Stimulated activated CD8-positive, alpha-beta memory T cell treated with anti-CD3 and anti-CD28 coated beads, Interleukin-2, amount 100 ng/mL, for 48 hours (primary cell): ENCODE data around the gene UBE2QL1.

ENCODE experiments used
- DNase-seq, 2 donors: peaks; one replicate each; pipeline ENCODE4 v3.0.0-alpha.2; 2020; ENCODE audit warnings: low read depth in 2 of 2

The UBE2QL1 gene, protein sequence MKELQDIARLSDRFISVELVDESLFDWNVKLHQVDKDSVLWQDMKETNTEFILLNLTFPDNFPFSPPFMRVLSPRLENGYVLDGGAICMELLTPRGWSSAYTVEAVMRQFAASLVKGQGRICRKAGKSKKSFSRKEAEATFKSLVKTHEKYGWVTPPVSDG

DNA sequence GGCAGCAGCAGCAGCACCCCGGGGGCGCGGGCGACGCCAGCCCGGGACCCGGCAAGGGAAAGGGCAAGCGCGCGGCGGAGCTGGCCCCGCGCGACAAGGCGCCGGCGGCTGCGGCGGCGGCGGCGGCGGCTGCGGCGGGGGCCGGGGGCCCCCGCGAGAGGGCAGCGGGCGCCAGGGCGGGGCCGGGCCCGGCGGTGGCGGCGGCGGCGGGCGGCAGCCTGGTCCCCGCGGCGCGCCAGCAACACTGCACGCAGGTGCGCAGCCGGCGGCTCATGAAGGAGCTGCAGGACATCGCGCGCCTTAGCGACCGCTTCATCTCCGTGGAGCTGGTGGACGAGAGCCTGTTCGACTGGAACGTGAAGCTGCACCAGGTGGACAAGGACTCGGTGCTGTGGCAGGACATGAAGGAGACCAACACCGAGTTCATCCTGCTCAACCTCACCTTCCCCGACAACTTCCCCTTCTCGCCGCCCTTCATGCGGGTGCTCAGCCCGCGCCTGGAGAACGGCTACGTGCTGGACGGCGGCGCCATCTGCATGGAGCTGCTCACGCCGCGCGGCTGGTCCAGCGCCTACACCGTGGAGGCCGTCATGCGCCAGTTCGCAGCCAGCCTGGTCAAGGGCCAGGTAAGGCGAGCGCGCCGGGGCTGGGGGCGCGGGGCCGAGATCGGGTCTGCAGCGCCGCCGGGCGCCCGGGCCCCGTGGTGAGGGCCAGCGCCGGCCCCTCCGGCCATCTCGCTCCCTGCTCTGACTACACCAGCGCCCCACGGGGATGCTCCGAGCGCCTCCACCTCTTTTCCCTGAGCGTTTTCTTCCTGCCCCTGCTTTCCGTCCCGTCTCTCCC is at the start of gene UBE2QL1:
UBE2QL1 (plus strand) TSS at position 238 of the 843 bp plus-strand sequence; CDS start at position 273, 35 bp downstream.
- DNase-seq: no peak

DNA sequence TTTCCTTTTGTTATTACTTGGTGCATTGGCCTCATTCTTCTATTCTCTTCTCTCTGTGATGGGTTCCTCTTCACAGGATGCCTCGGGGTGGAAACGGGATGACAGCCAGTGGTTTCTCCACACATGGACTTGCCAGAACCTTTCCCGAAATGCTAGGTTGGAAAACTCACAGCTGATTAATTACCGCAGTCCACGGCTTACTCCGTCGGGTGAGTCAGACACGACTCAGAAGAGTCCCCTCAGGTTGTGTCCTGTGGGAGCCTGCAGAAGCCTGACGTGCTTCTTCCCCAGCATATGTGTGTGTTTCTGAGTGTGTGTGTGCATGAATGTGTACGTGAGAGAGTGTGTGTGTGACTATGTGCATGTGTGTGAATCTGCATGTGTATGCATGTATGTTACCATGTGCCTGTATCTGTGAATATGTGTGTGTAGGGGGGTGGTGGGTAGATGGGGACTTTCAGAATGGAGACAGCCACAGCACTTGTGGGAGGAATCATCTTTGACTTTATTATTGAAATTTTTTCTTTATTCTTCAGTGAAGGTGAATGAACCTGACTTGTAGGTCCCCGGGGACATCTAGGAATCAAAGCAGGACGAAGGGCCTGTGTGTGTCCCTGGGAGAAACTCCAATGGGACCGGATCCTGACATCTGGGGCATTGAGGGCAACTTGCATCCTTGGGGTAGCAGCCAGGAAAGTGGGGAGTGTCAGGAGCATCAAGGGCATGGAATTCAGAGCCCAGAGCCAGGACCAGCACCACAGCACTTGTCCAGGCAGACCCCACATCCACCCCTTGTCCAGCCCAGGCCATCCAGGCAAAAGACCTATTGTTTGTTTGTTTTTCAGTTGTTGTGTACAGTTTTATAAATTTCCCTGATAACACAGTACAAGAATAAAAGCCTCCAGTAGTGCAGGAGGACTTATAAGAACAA is 48.4 kb upstream of the UBE2QL1 start:
- no peak for DNase-seq

DNA sequence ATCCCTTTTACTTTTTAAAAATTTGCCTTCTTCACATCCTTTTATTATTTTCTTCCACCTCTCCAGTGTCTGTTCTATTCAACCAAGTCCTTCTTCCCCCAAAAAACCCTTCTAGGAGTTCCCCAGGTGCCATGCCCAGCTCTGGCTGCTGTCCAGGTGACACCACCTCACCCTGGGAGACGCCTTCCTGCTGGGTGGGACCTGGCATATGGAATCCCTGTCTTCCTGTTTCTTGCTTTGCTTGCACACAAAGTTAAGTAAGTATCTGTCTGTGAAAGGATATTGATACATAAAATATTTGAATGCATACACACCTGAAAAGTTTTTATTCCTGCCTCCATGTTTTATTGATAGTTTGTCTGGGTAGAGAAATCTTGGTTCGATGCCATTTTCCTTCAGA is 47.2 kb upstream of the UBE2QL1 start:
- no peak for DNase-seq

DNA sequence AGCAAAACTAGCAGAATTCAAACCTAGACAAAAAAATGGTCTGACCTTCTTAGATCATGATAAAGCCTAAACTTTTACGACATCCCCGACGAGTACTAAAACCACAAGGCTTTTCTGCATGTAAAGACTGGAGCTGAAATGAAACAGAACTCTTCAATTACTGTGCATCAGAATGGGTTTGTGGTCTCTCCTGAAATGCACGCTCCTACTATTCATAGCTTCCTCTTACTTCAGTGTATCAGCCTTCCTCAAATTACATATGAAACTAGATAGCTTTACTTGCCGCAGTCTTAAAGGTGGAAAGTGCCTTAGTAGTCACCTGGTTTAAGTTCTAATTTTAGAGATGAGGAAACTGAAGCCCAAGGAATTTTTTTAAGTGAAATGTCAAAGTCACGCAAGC is 45.7 kb upstream of the UBE2QL1 start:
- no peak for DNase-seq

DNA sequence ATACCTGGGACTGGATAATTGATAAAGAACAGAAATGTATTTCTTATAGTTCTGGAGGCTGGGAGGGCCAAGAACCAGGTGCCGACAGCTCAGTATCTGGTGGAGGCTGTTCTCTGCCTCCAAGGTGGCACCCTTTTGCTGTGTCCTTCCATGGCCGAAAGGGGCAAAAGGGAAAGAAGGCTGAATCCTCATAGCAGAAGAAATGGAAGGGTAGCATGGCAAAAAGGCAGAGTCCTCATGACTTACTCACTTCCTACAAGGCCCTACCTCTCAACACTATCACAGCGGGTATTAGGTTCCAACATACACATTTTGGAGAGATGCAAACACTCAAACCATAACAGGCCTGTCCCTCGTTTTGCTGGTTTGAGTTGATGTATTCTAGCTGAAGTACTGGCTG is 45.2 kb upstream of the UBE2QL1 start:
- no peak for DNase-seq

DNA sequence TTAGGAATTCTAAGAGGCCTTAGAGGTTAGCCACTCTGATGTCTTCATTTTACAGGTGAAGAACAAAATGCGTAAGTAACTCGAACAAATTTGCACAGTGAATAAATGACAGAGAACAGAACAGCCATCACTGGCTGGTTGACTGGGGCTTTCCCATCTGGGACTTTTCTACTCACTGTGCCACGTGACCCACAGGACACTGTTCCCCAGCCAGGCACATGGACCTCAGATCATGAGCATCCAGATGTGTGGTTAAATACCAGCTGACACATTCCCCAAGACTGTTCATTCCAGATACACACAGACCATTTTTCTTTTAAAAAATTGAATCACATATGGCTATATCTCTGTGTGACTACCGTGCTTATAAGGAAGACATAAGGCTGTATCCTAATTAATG is 44.5 kb upstream of the UBE2QL1 start:
- DNase-seq: no peak

DNA sequence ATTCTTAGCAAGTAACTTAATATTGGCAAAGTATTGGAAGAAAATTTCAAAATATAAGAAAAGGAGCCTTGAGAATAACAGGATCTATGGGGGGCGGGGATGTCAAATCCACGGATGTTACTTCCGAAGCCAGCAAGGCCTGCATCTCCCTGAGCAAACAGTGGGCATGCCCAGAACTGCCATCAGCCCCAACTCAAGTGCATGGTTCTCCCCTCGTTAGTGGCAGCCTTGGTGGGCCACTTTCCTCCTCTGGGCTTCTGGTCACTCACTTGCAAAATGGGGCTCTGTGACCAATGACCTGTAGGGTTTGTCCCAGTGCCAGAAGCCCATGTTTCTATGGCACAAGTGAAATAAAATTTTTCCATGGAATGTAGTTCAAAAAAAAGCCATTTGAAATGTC is 43.1 kb upstream of the UBE2QL1 start:
- no peak for DNase-seq

DNA sequence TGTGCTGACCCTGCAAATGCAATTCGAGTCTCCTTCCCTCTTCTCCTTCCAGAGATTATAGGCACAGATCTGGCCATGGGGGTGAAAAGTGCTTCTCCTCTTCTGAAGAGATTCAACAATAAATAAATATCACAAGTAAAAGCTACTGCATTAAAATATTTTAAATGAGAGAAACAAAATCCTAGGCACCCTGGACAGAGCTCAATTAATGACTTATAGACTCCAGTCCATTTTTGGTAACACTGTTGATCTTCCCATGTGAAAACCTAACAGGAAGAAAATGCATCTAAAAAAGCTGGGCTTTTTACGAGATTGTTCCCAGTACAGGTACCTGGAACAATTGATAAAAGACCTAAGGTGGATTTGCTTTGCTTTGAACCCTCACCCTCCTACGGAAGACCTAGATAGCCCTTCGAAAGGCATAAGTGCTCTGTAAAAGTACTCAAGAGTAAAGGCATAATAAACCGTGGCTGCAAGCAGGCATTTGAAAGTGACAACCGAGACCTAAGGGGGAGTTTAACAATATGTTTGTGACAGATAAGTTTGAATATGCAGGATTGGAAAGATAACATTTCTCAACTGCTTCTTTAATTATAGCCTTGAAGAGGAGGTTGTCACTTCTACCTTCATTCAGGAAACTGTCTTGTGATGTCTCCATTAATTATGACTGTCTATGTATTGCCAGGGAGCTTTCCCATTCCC is 41.0 kb upstream of the UBE2QL1 start:
- no peak for DNase-seq

DNA sequence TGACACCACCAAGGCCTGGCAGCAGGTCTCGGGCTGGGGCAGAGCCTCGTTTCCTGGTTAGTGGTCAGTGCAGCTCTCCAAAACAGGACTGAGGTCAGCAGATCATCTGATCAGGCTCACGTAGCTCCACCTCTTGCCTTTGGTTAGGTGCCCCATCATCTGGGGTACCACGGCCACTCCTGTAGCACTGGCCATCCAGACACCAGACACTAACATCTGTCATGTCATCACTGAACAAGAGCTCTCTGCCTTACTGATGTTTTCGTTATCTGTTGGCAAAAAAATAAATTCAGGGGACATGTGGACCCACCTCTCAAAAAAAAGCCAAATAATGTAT is 40.4 kb upstream of the UBE2QL1 start:
- no peak for DNase-seq

DNA sequence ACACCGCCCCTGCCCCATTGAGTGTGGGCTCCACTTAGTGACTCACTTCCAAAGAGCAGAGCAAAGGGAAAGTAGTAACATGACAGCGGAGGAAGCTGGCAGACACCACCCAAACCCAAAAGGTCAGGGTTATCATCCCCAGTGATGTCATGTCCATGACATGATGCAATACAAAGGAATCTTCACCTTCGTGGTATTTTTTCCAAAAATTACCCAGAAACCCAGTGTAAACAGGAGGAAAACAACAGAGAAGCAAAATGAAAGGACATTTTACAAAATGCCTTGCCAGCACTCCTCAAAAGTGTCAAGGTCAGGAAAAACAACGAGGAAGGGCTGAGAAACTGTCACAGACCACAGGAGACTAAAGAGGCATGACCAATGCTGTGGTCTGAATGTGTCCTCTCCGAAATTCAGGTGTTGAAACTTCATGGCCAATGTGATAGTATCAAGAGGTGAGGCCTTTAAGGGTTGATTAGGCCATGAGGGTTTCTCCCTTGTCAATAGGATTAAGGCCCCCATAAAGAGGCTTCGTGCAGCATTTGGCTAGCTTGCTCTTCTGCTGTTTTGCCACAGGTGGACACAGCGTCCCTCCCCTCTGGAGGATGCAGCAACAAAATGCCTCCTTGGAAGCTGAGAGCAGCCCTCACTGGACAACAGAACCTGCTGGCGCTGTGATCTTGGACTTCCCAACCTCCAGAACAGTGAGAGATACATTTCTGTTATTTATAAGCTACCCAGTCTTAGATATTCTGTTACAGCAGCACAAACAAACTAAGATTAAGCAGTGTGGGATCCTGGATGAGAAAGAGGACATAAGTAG is 39.8 kb upstream of the UBE2QL1 start:
- DNase-seq: no peak

DNA sequence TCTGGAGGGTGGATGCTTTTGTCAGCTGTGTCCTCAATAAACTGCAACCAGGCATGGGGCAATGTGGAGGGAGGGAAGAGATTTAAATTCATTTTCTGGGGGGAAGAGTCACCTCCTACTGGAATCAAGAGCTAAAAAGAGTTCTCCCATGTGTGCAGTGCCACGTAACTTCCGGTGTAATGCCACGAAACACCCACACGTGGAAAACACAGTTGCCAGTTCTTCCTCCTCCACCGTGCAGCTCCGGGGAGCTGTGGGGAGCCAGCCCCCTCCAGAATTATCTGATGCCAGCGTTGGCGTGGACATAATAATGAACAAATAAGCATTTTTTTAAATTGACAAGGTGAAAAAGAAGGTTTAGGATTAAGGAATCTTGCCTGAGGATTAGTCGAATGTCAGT is 38.2 kb upstream of the UBE2QL1 start:
- no peak for DNase-seq

DNA sequence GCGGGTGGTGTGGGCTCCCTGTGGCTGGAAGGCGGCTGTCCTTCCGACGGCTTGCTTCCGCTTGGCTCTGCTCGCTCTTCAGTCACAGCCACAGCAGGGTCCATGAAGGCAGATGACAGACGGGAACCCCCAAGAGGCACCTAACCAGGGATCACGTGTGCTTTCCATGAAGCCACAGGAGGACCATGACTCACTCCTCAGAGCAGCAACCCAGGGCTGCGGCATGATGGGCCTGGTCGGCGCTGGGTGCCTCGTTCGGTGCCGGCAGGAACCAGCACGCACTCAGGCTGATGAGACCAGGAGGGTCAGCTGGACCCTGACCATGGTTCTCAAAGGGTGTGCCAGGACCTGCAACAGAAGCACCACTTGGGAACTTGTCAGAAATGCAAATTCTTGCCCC is 37.5 kb upstream of the UBE2QL1 start:
- no peak for DNase-seq

DNA sequence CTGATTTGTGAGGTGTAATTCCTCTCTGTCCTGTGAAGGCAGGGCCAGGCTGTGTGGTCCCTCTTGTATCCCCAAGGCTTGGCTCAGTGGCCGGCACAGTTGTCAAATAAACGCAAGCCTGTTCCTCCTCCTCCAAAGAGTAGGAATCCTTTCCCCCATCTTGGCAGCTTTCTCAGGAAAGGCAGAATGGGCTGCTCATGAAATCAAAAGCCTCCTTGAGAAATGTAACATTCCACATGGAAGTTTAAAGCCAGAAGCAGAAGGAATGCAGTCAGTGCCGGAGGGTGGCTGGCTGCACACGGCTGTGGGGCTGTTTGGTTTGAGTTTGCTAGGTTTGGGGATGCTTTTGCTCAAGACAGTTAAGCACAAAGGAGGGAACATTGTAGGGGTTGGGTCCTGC is 35.8 kb upstream of the UBE2QL1 start:
- no peak for DNase-seq

DNA sequence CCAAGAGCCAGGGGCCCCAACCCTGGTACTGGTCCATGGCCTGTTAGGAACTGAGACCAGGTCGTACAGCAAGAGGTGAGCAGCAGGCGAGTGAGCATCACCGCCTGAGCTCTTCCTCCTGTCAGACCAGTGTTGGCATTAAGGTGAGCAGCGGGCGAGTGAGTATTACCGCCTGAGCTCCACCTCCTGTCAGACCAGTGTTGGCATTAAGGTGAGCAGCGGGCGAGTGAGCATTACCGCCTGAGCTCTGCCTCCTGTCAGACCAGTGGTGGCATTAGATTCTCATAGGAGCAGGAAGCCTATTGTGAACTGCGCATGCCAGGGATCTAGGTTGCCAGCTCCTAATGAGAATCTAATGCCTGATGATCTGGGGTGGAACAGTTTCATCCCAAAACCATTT is 31.0 kb upstream of the UBE2QL1 start:
- no peak for DNase-seq

DNA sequence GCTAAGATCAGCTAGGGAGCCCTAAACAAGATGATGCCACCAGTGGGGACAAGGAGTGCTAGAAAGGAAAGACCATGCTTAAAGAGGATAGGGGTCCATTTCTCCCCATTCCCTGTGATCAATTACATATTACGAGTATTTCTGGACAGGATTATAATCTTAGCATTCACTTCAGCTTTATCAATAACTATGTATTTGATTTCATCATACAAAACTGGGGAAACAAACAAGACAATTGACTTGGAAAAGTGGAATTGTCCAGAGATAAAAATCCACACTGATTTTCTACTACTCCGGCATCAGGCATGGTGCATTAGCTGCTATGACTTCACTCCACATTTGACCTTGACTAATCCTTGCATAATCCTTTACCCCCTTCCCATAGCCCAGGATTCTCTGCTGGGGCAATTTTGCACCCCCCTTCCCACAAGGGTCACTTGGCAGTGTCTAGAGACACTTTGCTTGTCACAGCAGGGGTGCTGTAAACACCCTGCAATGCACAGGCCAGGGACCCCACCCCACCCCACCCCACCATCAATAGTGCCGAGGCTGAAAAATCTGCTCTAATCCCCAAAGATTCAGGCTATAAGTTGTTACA is 29.9 kb upstream of the UBE2QL1 start:
- DNase-seq: no peak

DNA sequence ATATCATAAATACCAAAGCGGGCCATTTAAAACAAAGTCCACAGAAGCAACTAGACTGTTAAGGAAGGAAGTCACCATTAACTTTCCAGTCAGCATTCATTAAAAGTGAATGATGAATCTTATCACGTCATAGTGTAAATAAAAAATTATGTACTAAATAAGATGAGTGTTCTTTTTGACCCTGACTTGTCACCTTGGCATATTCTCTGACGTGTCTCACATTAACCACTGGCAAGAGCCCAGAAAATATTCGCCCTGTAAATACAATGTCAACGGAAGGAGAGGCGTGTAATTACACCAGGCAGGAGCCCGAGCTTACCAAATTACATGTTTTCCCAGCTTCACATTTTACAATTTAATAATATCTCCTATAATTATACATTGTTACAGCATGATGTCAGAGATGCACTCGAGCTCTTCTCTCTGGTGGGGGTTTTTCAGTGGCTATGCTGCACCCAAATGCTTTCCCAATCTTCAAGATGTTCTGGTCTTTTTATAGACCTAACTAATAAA is 29.3 kb upstream of the UBE2QL1 start:
- no peak for DNase-seq

DNA sequence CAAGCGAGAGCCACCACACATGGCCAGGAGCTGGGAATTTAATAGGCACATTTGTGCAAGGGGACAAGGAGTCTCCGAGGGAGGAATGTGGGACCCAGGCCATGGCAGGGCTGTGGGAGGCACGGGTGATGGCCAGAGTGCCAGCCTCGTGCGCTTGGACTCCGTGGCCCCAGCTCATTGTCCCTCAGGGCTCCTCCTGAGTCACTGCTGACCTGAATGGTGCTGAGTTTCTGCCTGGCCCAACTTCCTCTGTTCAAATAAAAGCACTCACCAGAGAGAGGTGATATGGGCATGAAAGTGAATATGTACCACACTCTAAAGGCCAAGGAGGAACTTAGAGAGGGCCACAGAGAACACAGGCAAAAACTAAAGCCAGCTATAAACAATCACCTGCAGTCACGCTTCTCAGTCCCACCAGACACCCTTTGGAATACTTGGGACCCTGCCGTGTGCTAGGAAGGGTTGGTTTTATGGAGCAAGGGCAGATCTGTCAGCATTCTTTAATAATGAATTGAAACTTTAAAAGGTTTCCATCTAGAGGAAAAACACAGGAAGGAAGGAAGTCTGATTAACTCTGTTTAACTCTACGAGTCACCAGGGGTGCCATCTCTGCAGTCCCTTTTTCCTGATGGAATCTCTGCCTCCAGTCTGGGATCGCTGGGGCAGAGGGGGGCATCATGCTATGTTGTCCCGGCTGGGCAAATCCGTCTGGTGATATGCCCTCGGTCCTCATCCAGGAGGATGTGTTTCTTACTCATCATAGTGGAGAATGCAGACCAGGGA is 25.1 kb upstream of the UBE2QL1 start:
- DNase-seq: no peak

DNA sequence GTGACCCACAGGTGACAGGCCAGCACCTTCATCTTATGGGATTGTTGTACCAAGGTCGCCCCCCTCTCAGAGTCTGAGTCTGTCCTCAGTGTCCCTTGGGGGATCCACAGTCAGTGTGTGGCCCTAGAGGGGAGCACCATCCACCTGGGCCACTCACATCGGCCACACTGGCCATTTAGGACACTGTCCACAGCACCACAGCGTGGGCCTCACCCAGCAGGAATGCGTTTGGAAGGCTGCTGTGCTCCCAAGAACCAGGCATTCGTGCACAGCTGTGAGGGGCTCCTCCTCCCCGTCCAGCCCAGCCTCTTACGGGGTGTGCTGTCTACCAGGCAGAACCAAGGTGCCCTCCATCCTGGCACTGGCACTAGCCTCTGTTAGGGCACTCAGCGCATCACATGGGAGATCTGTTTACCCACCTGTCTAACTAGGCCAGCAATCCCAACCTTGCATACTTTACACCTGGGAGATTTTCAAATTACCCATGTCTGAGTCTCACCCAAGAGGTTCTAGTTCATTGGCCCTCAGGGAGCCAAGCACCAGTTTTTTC is 24.5 kb upstream of the UBE2QL1 start:
- DNase-seq: no peak

DNA sequence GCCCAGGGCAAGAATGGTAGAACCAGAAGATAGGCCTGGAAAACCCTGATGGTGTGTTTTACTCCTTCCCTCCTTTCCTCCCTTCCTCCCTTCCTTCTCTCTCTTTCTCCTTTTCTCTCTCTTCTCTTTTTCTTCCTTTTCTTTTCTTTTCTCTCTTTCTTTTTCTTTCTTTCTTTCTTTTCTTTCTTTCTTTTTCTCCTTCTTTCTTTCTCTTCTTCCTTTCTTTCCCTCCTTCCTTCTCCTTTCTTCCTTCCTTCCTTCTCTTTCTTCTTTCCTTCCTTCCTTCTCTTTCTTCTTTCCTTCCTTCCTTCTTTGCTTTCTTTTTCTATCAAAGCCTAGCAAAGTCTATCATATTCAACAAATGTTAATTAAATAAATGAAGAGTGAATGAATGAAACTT is 24.0 kb upstream of the UBE2QL1 start:
- DNase-seq: no peak
